ENCODE results near the gene SLC35F6. TPM values are rescaled to one million over a fixed set of nuclear protein-coding genes. Genes with fewer than 3 reads are reported as not detected.

SLC35F6 gene
- polyA plus RNA-seq, 1 experiment, result 31.4 TPM

GRCh38 chr2:26818972-26819371 is 54.9 kb downstream of the SLC35F6 start:
- no peak for DNase-seq (ENCODE audit: low read depth, low spot score)
- Histone ChIP-seq H3K9me3 (ENCODE audit: control insufficient read depth, insufficient read depth, low read length) (peaks cover 6% of the 10 kb centered on the region; the same call in 1 of the 2 replicates), H3K27ac (ENCODE audit: low read depth, low read length) (no peak overlapping the region), H3K27me3 (ENCODE audit: control insufficient read depth, insufficient read depth, low read length) (peaks cover 13% of the 10 kb centered on the region), H3K4me3 (ENCODE audit: low read depth, low read length) (no peak overlapping the region)
- ChIA-PET POLR2A (no interaction called here), CTCF (interaction anchor here (1.1 to 1.5 kb wide), 2 partner anchors 27 to 198 kb away, joined by 3 to 5 read pairs; no protein-coding TSS in a partner anchor)
- TF ChIP-seq CTCF (IDR thresholded peaks at IDR 0.05; ENCODE audit: low read depth, low read length), result no peak

GRCh38 chr2:26820932-26821331 is 56.8 kb downstream of the SLC35F6 start:
- Histone ChIP-seq H3K4me3 (ENCODE audit: low read depth, low read length) (no peak overlapping the region), H3K27ac (ENCODE audit: low read depth, low read length) (no peak overlapping the region), H3K27me3 (ENCODE audit: control insufficient read depth, insufficient read depth, low read length) (peaks cover 13% of the 10 kb centered on the region), H3K9me3 (ENCODE audit: control insufficient read depth, insufficient read depth, low read length) (no peaks in the 10 kb centered on the region; the same call in 1 of the 2 replicates)
- DNase-seq (ENCODE audit: low read depth, low spot score), result no peak
- ChIA-PET CTCF (interaction anchor here (1.0 kb wide), 1 partner anchor 196 kb away, joined by 3 read pairs; no protein-coding TSS in a partner anchor), POLR2A (no interaction called here)
- no peak for TF ChIP-seq CTCF (IDR thresholded peaks at IDR 0.05; ENCODE audit: low read depth, low read length)

GRCh38 chr2:26822877-26823276 is 58.8 kb downstream of the SLC35F6 start:
- no peak for TF ChIP-seq CTCF (IDR thresholded peaks at IDR 0.05; ENCODE audit: low read depth, low read length)
- ChIA-PET POLR2A (no interaction called here), CTCF (no interaction called here)
- peaks cover 12% of the 10 kb centered on the region for H3K27me3 ChIP-seq (ENCODE audit: control insufficient read depth, insufficient read depth, low read length)
- no peaks in the 10 kb centered on the region for H3K9me3 ChIP-seq (ENCODE audit: control insufficient read depth, insufficient read depth, low read length)
- no peak overlapping the region for H3K27ac ChIP-seq (ENCODE audit: low read depth, low read length)
- no peak for DNase-seq (ENCODE audit: low read depth, low spot score)
- H3K4me3 ChIP-seq (ENCODE audit: low read depth, low read length), result no peak overlapping the region

Other genes with a start within 250 kb of the SLC35F6 start
- not detected in 2 replicates for gene CIB4, start 122.9 kb upstream of the SLC35F6 start, polyA plus RNA-seq (2011; rRNA removed)
- gene KCNK3, start 71.6 kb upstream of the SLC35F6 start, polyA plus RNA-seq (2011; rRNA removed), result 0.04 and 0.05 TPM in 2 replicates
- gene CENPA, start 21.8 kb downstream of the SLC35F6 start, polyA plus RNA-seq (2011; rRNA removed), result 6.8 and 9.3 TPM in 2 replicates
- gene DPYSL5, start 83.8 kb downstream of the SLC35F6 start, polyA plus RNA-seq (2011; rRNA removed), result not detected in 2 replicates
- gene MAPRE3, start 206.4 kb downstream of the SLC35F6 start, polyA plus RNA-seq (2011; rRNA removed), result 16.4 and 16.8 TPM in 2 replicates

All from AG04450 (cell line).